Inflammatory macrophage treated with lipopolysaccharide for 1 hour (primary cell): ENCODE data around the gene PANK1.

Experiments used
- DNase-seq, 2 donors: peaks; one replicate each; pipeline ENCODE4 v3.0.0-alpha.2; 2020 to 2022

The PANK1 gene

DNA sequence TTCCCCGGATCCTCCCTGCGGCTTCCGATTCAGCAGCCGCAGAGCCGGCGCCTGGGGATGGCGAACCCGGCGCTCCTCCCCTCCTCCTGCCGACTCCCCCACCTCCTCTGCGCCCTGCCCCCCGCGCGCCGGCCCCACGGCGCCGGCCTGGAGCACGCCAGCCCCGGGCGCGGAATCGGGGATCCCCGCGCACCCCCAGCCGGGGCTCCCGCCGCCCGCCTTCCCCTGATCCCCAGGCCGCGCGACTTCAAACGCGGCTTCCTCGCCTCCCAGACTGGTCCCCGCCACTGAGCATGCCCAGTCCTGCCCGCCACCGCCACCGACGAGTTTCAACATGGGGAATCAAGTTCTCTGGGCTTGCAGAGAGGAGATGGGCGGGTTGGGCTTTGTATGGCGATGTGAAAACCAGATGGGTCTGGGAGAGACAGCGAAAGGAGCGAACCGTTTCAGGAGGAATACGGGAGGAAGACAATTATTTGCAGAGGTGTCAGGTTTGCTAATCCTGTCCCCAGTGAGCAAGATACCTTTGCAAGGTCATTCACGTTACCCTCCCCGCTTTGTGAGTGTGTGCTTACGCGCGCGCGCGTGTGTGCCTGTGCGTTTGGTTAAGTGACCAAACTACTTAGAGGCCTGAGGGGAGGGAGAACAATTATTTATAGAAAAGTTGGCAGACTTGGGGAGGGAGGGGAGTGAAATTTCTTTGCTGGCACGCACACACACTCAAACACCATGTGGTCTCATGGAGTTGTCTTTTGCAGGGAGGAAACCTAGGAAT lies at the start of gene PANK1:
PANK1 (minus strand) TSS at position 276 of the 775 bp plus-strand sequence. CDS start 351 bp downstream, outside the sequence.
- peak; percentile 65 to 73 for DNase-seq

DNA sequence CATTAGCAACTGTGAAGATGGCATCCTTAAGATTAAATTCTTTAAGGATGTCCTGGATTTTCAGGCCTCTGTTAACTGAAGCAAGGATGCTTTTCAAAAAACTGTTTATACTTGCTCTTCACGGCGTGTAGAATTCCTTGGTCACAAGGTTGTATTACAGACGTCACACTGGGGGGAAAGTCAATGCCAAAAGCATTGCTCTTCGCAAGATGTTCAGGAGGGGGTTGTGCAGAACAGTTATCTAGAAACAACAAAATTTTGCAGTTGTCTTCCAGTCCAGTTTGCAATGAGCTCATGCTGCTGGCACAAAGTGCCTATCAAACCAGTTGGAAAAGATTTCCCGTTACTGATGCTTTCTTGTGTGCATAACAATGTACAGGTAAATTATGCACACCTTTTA lies 48.1 kb upstream of the PANK1 start:
- DNase-seq: no peak

DNA sequence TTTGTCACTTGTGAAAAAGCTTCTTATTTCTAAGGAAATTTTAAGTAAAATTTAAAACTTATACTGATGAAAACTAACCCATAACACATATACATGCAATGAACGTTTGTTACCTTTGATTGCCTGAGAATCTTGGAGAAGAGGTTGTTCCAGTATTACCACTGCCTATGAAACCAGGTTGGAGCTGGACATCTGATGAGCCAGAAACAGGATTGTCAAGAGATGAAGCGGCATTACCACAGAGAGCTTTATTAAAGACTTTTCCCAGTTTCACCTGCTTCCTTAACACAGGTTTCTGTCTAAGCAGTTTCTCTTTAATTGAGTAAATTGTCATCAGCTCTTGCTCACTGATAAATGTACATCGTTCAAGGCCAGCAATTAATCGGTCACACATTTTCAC lies 47.4 kb upstream of the PANK1 start:
- DNase-seq: no peak

DNA sequence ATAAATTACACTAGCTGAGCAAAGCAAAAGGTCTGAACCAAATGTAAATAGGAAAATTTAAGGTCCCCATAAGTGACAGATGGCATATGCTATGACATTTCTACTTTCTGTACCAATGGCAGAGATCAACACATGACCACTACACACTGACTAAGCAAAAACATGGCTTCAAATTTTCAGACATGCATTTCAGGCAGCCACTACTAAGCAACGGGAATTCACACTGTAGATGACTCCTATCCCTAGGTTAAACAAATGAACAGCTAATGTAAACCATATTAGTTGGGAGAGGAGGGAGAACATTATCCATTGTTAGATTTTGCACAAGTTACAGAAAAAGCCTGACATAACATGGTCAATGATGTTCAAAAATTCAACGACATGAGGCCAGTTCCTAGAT lies 45.0 kb upstream of the PANK1 start:
- DNase-seq: no peak

DNA sequence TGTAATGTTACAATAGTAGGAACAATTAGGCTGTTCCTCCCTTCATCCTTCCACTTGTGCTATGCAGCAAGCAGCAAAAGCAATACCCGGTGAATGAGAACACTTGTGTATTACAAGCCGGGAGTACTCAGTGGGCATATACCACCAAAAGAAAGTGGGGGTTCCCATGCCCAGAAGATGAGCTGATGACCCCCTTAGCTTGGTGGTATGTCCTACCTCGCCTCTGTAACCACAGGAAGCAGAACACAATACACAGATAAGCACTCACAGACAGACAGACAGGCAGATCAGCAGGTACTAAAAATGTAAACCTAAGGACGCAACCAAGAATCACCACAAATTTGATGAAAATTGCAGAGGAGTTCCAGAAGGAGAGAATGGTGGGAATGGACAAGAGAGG lies 40.9 kb upstream of the PANK1 start:
- DNase-seq: no peak

DNA sequence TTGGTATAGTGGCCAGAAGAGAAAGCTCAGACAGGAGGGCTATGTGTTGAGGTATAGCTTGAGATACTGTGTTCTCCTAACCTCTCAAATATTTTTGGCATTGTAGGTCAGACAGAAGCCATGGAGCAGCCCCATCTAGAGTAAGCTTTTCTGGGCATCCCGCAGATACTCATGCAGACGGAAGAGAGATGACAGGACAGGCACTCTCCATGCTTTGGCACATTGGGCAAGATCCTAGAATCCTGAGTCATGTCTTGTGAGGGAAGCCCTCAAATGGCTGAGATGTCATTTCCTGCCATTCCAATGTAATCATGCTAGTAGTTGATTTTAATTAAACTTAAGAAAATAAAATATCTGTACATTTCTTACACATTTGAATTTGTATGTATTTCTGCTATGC lies 39.6 kb upstream of the PANK1 start:
- DNase-seq: peak; percentile 67 to 79

DNA sequence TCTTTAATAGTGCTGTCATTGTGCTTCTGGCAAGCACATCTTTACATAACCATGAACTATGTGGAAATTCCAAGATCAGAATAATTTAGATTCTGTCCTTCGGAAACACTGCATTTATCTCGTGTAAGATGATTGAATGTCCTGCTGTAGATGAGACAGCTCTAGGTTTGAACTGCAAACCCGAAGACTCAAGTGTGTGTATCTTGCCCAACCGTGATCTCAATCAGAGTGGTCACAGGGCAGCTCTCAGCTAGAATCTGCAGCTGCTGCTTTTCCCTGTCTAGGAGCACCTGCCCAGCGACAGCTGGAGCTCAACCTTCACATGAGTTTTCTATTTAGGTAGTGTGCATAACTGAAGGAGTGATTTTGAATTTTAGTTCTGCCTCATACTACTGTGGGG lies 38.8 kb upstream of the PANK1 start:
- DNase-seq: no peak

DNA sequence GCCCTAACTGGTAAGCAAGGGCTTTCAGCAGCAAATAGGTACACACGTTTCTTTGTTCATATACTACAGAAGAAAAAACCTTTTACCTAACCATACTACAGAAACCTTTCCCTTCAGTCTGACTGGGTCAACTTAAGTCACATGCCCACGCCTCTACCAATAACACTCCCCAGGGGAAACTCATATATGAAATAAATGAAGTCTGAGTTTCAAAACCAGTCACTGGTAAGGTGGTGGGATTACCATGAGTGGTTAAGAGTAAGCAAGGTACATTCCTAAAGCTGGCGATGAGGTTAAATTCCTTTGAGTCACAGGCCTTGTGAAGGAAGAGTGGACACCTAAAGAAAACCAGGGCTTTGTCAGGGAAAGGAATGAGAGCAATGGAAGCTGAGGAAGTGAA lies 34.9 kb upstream of the PANK1 start:
- DNase-seq: no peak

DNA sequence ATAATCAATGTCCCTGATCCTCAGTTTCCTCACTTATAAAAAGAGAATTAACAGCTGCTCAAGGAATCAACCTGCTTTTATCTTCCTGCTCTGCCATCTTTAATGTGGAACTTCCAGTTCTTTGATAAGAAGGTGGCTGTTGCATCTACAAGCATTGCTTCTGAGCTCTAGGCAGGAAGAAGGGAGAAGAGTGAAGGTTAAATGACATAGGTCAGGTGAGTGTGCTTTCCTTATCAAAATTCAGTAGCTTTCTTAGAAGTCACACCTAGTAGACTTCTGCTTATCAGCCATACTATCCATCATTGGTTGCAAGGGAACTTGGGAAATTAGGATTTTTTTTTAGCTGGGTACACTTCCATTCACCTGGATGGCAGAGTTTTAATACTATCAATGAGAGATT lies 32.3 kb upstream of the PANK1 start:
- no peak for DNase-seq

DNA sequence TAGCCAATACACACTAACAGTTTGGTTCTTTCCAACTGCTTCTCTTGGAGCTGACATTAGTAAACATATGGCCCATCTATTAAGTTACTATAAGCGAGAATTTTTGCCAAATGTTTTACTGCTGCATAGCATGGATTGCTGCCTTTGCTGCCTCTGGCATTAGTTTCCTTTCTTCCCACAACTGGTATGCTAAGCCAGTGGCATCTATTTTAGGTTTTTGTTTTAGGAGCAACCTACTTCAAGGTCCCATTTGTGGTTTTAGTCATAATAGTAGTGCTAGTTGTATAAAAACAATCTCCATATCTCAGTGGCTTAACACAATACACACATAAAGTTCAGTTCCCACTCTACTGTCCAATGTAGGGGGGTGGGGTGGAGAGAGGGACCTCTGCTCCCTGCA lies 25.9 kb upstream of the PANK1 start:
- no peak for DNase-seq

DNA sequence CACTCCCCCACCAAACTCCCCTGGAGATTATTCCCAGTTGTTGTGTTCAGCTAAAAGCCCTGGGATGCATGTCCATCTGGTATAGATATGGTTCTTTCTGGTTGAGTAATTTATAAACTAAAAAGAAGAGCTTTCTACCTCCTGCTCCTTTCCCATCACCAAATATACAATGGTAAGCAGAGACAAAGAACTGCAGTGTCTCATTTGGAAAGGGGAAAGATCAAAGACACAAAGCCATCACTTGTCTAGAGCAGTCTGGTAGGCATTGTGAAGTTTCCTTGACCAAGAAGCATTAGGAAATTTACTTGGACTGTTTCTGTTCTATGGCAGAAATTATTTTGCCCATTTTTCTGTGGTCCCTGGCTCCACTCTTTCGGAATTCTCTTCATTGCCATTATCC lies 24.9 kb upstream of the PANK1 start:
- no peak for DNase-seq

DNA sequence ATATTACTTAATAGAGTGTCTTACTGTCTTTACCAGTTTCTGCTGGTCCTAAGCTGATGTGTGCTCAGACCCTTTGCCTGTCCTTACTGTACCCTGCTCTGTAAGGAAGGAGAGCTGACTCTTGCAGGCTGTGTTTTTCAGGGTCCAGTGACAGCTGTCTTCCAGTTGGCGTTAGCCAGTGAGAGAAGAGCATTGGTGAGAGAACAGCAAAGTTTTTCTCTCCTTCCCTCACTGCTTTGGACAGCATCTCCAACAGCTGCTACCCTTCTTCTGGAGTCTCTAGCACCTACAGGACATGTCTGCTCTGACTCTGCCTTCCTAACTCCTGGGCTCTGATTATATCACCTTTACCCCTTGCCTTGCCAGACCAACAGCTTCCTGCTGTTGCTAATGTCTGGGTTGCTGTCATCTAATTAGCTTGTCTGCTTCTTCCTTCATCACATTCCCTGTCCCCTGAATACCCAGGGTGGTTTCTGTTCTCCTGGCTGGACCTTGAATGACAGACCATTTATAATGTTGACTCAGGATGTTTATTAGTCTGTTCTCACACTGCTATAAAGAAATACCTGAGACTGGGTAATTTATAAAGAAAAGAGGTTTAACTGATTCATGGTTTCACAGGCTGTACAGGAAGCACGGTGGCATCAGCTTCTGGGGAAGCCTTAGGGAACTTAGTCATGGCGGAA lies 23.5 kb upstream of the PANK1 start:
- no peak for DNase-seq

DNA sequence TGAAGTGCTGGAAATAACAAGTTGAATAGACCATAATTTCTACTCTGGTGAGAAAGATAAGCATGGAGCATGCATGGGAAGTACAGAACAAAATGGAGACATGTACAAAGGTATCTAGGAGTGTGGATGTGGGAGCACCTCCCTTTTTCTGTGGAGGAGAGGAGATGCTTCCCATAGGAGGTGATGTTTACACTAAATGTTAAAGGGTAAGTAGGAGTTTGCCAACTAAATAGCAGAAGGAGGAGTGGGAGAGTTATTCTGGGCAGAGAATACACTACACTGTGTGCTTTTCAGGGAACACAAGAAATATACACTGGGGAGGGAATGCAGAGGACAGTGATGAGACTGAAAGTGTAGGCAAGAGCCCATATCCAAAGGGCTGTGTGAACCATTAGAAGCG lies 21.1 kb upstream of the PANK1 start:
- no peak for DNase-seq

DNA sequence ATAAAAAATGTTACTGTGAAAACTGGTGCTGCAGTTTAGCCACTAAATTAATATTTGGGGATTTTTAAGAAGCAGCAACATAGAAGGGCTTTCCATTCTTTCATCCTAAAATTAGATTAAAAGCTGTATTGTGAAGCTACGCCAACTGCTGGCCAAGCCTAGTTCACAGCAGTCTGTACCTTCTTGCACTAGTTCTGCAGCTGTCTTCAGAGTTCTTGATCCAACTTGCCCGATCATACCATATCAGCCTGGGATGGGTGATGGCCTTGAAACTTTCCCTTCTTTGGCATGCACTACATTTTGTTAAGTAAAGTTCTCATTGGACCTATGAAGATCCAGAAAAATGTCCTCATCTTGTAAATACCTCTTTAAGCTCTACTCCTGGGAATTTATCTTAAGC lies 20.3 kb upstream of the PANK1 start:
- no peak for DNase-seq

DNA sequence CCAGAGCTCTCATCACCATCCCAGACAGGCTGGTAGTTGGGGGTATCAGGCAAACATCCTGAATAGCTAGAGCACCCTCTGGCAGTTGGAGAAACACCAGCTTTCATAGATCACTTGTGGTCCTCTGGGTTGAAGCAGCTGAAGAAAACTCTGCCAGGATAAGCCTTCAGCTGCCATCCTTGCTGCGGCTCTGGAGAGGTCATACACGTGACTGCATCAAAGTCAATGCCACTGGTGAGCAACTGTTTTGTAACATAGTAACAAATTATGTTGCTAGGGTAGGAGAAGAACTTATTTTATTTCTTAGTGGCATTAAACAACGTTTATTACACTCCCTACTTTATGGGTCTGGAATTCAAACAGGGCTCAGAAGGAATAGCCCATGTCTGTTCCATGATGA lies 19.2 kb upstream of the PANK1 start:
- DNase-seq: no peak

DNA sequence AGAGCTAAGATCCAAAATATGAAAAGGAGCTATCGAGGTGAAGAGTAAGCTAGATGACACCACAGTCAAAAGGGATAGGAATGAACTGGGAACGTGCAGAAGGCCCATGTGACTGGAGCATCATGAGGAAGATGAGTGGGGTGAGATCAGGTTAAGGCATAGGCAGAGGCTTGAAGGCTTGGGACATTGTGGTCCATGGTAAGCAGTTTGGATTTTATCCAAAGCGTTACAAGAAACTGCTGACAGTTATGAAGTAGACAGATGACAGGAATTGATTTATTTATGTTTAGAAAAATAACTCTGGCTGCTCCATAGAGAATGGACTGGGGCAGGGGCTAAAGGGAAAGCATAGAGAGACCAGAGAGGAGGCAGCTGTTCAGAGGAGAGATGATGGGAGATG lies 18.1 kb upstream of the PANK1 start:
- no peak for DNase-seq

DNA sequence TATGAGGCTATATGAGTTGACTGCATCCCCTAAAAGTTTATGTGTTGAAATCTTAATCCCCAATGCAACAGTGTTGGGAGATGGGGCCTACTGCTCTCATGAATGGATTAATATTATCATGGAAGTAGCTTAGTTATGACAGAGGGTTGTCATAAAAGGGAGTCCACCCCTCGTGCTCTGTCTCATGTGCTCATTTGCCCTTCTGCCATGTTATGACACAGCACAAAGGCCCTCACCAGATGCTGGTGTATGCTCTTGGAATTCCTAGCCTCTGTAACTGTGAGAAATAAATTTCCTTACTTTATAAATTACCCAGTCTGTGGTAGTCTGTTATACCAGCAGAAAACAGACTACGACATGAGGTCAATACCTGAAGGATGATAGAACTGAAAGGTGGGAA lies 17.6 kb upstream of the PANK1 start:
- no peak for DNase-seq

DNA sequence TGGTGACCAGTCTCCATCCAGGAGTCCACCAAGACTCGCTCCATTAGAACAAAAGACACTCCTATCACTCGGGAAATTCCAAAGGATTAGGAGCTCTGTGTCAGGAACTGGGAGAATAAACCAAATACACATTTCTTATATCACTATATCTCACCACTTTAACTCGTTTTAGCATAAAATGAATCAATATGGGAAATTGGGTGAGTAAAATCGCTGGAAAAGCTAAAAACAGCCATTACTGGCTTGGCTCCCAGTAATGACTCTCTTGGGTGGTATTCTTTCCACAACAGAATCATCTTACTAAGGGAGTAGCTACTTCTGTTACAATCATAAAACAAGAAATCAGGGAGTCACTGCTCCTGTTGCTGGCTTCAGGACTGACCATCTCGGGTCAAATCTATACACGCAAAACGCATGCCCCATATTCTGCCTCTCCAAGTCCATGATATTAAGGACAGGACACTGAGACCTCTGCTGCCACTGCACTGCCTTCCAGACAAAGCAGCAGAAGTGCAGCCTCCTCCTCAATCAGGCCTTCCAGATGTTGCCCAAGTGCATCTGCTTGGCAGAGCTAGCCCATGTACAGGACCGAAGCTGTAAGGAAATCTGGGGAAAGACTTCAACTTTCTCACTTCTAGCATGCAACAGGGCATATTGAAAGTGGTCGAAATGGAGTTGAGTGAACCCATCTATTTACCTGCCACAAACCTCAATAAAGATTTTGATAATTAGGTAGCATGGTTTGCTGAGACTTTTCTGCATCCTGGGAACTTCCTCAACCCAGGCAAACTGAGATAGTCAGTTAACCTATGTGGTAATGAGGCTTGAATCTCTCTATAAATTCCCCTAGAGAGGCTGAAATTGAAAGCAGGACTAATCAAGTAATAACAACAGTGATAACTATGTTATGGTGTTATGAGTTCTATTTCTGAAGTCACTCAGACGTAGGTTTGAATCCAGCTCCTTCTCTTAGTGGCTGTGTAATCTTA lies 14.4 kb upstream of the PANK1 start:
- no peak for DNase-seq

DNA sequence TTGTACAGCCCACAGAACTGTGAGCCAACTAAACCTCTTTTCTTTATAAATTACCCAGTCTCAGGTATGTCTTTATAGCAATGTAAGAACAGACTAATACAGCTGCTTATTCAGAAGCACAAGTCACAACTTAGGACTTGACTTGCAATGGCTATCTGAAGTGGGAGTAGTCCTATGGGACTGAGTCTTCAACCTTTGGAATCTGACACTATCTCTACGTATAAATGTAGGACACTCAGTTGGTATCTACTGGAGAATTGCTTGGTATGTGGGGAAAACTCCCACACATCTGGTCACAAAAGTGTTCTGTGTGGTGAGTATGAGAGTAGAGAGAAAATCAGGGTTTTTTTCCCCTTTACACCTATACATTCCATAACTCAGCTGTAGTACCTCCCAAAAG lies 12.3 kb upstream of the PANK1 start:
- DNase-seq: no peak

DNA sequence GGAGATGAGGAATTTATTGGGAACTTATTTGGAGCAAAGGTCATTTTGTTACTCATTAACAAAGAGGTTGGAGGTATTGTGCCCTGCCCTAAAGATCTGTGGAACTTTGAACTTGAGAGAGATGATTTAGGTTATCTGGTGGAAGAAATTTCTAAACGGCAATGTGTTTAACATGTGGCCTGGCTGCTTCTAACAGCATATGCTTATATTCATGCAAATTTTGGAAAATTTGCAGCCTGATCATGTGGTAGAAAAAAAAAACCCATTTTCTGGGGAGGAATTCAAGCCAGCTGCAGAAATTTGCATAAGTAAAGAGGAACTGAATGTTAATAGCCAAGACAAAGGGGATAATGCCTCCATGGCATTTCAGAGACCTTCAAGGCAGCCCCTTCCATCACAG lies 10.7 kb upstream of the PANK1 start:
- peak; percentile 20 to 31 for DNase-seq

DNA sequence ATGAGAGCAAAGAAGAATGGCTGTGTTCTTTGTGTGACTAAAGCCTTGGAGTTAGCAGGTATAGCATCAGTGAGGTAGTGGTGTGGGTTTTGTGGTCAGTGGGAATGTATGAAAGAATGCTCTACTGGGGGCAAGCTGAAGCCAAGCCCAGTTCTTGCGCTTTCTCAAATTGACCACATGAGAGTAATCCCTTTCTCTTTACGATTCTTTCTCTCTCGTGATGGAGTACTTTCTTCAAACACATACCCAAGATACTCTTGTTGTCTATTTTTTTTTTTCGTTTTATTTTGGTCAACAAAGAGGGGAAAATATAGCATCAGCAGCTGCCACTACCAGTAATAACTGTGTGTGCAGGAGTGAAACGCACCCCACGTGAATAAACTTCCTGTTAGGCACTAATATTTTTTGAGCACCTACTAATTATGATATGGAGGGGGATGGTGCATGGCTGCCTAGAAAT lies 8.4 kb upstream of the PANK1 start:
- no peak for DNase-seq

DNA sequence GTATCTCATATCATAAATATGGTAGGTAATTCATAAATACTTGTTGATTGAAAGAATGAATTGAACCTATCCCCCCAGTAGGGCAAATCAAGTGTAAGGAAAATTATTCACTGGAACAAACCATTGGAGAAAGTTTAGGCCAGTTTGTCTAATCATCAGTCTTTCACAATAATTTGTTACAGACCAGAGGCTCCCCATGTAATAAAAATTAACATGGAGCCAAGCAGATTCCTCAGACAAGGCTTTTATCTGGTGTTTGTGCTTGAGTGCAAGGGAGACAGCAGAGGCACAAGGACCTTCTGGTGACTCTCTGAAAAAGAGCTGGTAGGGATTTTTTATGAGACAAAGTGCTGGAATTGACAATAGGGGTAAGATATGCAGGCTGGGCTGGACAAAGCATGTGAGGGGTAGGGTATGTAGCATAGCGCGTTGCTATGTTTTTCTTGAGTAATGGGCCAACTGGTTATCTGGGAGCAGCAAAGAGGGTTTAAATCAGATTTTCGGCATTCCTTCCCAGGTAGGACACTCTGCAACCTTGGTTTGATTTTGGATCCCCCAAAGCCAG lies 7.8 kb upstream of the PANK1 start:
- no peak for DNase-seq
